ENCODE data around the gene GZMM.

GZMM gene

DNA sequence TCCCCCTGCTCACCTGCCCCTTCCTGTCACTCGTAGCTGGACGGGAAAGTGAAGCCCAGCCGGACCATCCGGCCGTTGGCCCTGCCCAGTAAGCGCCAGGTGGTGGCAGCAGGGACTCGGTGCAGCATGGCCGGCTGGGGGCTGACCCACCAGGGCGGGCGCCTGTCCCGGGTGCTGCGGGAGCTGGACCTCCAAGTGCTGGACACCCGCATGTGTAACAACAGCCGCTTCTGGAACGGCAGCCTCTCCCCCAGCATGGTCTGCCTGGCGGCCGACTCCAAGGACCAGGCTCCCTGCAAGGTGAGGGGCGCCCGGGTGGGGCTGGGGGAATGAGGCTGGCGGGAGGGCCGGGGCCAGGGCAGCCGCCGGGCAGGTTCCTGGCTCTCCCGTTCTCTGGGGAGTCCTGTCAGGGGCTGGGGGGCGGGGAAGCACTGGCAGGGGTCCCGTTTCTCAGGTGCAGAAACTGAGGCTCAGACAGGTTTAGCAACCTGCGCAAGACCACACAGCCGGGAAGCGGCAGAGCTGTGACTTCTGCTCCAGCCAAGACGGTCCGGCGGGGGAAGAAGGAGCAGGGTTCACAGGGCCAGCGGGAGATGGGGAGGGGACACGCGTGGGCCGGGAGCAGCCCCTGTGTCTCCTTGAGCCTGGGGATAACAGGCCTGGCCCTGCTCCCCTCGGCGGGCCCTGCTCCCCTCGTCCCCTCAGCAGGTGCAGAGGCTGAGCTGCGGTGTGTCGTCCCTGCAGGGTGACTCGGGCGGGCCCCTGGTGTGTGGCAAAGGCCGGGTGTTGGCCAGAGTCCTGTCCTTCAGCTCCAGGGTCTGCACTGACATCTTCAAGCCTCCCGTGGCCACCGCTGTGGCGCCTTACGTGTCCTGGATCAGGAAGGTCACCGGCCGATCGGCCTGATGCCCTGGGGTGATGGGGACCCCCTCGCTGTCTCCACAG lies 5.3 kb downstream of the GZMM start:
- Histone ChIP-seq H3K4me3 (ENCODE audit: low read length) (no peak overlapping the region), H3K36me3 (ENCODE audit: insufficient read depth, low read length) (no peaks in the 10 kb centered on the region), H3K4me1 (ENCODE audit: insufficient read depth, low read length) (peaks cover 4% of the 10 kb centered on the region), H3K9me3 (ENCODE audit: low read length) (no peaks in the 10 kb centered on the region), H2AFZ (ENCODE audit: low read depth, low read length) (no peak overlapping the region), H3K27me3 (ENCODE audit: insufficient read depth, low read length) (no peaks in the 10 kb centered on the region)

DNA sequence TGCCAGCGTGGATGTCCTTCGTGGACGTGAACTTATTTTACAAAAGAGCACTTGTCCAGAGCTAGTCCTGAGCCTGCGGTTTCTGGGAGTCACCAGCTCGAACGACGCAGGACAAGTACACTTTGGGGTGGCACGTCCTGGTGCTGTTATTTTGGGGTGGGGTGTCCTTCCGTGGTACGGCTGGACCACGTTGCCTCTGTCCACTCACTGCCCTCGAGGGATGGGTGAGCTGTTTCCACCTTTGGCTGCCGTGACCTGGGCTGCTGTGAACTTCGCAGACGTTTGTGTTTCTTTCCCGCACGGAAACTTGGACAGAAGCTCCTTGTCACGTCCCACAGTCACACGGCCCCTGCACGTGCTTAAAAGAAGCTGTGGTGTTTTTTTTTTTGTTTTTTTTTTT lies 11.0 kb downstream of the GZMM start:
- Histone ChIP-seq H3K36me3 (ENCODE audit: insufficient read depth, low read length) (no peaks in the 10 kb centered on the region), H3K9me3 (ENCODE audit: low read length) (no peaks in the 10 kb centered on the region), H3K4me3 (ENCODE audit: low read length) (no peak overlapping the region), H3K27me3 (ENCODE audit: insufficient read depth, low read length) (no peaks in the 10 kb centered on the region), H2AFZ (ENCODE audit: low read depth, low read length) (no peak overlapping the region), H3K4me1 (ENCODE audit: insufficient read depth, low read length) (peaks cover 4% of the 10 kb centered on the region)

DNA sequence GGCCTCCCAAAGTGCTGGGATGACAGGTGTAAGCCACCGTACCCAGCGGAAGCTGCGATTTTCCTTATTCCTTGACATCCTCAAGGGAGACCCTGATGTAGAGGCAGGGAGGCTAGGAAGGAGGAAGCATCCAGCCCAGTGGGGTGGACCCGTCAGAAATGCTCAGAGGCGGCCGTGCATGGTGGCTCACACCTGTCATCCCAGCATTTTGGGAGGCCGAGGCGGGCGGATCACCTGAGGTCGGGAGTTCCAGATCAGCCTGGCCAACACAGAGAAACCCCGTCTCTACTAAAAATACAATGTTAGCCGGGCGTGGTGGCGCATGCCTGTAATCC lies 11.6 kb downstream of the GZMM start:
- Histone ChIP-seq H3K4me3 (ENCODE audit: low read length) (no peak overlapping the region), H3K4me1 (ENCODE audit: insufficient read depth, low read length) (peaks cover 4% of the 10 kb centered on the region), H3K36me3 (ENCODE audit: insufficient read depth, low read length) (no peaks in the 10 kb centered on the region), H3K9me3 (ENCODE audit: low read length) (no peaks in the 10 kb centered on the region), H3K27me3 (ENCODE audit: insufficient read depth, low read length) (no peaks in the 10 kb centered on the region), H2AFZ (ENCODE audit: low read depth, low read length) (no peak overlapping the region)

DNA sequence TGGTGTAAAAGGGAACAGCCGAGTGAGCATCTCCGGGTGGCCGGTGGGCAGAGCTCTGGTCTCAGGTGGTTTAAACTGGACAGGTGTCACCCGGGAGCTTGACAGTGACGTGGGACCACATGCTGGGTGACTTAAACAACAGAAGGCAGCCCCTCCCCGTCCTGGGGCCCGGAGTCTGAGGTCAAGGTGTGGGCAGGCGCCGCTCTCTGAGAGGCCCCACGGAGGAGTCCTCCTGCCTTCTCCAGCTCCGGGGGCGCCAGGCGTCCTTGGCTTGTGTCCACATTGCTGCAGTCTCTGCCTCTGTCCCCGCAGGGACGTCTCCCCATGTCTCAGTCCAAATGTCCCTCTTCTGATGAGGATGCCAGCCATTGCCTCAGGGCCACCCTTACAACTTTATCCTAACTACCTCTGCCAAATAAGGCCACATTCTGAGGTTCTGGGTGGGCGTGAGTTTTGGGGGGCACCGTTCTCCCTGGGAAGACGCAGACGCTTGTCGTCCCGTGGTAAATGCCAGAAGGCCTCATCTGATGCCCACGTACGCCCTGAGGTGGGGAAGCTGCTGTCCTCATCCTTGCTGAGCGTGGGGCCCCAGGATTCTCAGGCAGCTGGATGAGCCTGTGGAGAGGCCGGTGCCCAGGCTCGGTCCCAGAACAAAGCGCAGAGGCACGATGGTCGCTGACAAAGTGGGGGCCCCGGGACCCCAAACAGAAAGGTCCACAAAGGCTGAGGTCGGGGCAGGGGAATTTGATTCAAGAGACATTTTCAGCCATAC lies 12.9 kb downstream of the GZMM start:
- no peak overlapping the region for H3K4me3 ChIP-seq (ENCODE audit: low read length)
- H3K36me3 ChIP-seq (ENCODE audit: insufficient read depth, low read length) = no peaks in the 10 kb centered on the region
- peaks cover 2% of the 10 kb centered on the region for H3K9me3 ChIP-seq (ENCODE audit: low read length)
- no peak overlapping the region for H2AFZ ChIP-seq (ENCODE audit: low read depth, low read length)
- no peaks in the 10 kb centered on the region for H3K27me3 ChIP-seq (ENCODE audit: insufficient read depth, low read length)
- no peaks in the 10 kb centered on the region for H3K4me1 ChIP-seq (ENCODE audit: insufficient read depth, low read length)

DNA sequence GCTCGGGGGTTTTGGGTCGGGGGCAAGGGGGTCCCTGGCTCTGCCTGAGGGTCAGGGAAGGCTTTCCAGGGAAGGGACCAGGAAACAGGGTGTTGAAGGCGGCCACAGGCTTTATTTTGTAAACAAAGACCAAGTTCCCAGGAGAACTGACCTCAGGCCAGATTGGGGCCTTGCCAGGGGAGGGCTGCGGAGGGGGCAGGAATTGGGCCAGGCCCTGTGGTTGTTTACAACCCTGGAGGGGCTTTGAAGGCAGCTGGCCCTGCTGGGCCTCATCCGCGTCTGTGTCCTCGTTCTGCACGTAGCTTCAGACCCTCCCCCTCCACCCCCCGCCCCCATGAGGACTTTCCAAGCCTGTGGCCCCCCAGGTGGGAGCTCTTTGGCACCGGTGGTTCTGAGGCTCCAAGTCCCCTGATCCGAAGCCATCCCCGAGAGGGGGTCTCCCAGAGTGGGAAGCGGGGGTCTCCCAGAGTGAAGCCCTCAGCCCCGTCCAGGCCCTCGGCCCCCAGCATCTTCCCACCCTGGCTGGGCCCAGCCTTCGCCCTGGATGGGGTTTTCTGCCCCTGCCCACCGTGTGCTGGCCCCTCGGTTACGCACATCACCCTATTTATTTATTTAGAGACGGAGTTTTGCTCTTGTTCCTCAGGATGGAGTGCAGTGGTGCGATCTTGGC lies 15.1 kb downstream of the GZMM start:
- Histone ChIP-seq H3K36me3 (ENCODE audit: insufficient read depth, low read length) (no peaks in the 10 kb centered on the region), H3K4me3 (ENCODE audit: low read length) (no peak overlapping the region), H2AFZ (ENCODE audit: low read depth, low read length) (no peak overlapping the region), H3K4me1 (ENCODE audit: insufficient read depth, low read length) (no peaks in the 10 kb centered on the region), H3K9me3 (ENCODE audit: low read length) (peaks cover 5% of the 10 kb centered on the region), H3K27me3 (ENCODE audit: insufficient read depth, low read length) (no peaks in the 10 kb centered on the region)

DNA sequence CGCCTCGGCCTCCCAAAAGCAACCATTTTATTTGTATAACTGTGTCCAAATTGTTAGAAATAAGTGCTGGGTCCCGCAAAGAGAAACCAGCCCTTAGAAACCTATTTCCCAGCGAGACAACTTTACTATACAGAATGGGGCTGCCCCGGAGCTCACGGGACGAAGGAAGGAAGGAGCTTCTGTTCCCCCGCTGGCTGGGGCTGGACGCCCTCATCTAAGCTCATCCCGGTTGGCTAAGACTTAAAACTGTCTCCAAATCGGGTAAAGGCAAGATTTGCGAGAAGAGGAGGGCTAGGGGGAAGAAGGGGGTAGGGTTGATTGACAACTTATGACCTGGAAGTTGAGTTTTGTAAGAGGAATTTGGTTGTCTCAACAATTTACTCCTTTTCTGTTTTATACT lies 16.3 kb downstream of the GZMM start:
- Histone ChIP-seq H3K27me3 (ENCODE audit: insufficient read depth, low read length) (no peaks in the 10 kb centered on the region), H3K4me3 (ENCODE audit: low read length) (no peak overlapping the region), H3K9me3 (ENCODE audit: low read length) (peaks cover 5% of the 10 kb centered on the region), H3K36me3 (ENCODE audit: insufficient read depth, low read length) (no peaks in the 10 kb centered on the region), H3K4me1 (ENCODE audit: insufficient read depth, low read length) (no peaks in the 10 kb centered on the region), H2AFZ (ENCODE audit: low read depth, low read length) (no peak overlapping the region)

DNA sequence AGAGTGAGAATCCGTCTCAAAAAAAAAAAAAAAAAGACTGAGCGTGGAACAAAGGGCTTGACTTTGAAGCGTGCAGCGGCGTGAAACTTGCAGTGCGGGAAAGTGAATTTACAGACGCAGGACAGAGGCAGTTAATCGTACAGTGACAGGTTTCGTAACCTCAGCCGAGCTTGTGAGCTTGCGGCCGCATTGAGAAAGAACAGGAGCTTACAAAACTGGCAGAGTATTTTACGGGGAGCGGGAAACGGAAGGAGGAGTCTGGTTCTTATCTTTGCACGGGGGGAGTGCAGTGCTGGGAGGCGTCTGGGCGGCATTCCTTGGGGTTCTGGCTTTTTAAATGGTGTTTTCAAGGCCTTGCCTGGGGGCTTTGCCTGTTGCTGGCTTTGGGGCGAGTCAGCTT lies 22.6 kb downstream of the GZMM start:
- Histone ChIP-seq H3K36me3 (ENCODE audit: insufficient read depth, low read length) (peaks cover 3% of the 10 kb centered on the region), H3K4me1 (ENCODE audit: insufficient read depth, low read length) (peaks cover 5% of the 10 kb centered on the region), H2AFZ (ENCODE audit: low read depth, low read length) (no peak overlapping the region), H3K4me3 (ENCODE audit: low read length) (no peak overlapping the region), H3K27me3 (ENCODE audit: insufficient read depth, low read length) (no peaks in the 10 kb centered on the region), H3K9me3 (ENCODE audit: low read length) (peaks cover 6% of the 10 kb centered on the region)

DNA sequence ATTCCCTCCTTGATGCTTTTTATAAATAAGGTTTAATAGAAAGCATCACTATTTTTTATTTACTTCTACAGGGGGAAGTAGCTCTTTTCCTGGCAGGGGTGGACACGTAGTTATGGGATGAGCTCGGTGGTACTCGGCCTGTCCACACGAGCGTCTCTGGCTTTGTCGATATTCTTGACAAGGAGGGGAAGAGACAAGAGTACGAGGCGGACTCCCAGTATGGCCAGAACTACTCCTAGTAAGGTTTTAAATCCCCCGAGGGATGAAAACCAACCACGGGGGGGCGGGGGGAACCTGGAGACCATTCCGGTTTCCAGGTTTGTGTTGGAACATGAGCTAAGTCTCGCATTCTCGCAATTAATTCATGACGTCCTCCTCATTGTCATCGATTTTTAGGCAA lies 23.0 kb downstream of the GZMM start:
- peaks cover 6% of the 10 kb centered on the region for H3K9me3 ChIP-seq (ENCODE audit: low read length)
- H3K27me3 ChIP-seq (ENCODE audit: insufficient read depth, low read length) = no peaks in the 10 kb centered on the region
- H3K4me1 ChIP-seq (ENCODE audit: insufficient read depth, low read length) = peaks cover 5% of the 10 kb centered on the region
- no peak overlapping the region for H2AFZ ChIP-seq (ENCODE audit: low read depth, low read length)
- peaks cover 3% of the 10 kb centered on the region for H3K36me3 ChIP-seq (ENCODE audit: insufficient read depth, low read length)
- no peak overlapping the region for H3K4me3 ChIP-seq (ENCODE audit: low read length)

DNA sequence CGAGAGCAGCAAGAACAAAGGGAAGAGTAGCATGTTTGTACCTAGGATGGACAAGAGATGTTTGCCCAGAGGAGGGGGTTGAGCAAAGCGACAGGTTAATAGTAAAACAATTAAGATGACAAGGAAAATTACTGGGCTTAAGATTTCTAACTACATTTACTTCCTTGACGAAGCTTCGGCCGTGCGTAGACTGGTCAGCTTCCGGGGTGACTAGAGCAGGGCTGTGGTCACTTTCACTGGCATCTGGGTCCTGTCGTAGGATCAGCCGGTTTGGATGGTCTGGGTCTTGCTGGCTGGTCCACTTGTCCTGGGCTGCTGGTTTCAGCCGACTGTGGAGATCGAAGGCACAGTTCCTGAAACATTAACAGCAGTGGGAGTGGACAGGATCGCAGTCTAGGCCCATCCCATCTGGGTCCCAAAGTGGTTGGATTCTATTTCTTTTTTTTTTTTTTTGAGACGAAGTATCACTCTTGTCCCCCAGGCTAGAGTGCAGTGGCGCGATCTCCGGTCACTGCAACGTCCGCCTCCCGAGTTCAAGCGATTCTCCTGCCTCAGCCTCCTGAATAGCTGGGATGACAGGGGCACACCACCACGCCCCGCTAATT lies 23.5 kb downstream of the GZMM start:
- Histone ChIP-seq H3K9me3 (ENCODE audit: low read length) (peaks cover 6% of the 10 kb centered on the region), H3K27me3 (ENCODE audit: insufficient read depth, low read length) (no peaks in the 10 kb centered on the region), H2AFZ (ENCODE audit: low read depth, low read length) (no peak overlapping the region), H3K4me3 (ENCODE audit: low read length) (no peak overlapping the region), H3K4me1 (ENCODE audit: insufficient read depth, low read length) (peaks cover 5% of the 10 kb centered on the region), H3K36me3 (ENCODE audit: insufficient read depth, low read length) (peaks cover 3% of the 10 kb centered on the region)

DNA sequence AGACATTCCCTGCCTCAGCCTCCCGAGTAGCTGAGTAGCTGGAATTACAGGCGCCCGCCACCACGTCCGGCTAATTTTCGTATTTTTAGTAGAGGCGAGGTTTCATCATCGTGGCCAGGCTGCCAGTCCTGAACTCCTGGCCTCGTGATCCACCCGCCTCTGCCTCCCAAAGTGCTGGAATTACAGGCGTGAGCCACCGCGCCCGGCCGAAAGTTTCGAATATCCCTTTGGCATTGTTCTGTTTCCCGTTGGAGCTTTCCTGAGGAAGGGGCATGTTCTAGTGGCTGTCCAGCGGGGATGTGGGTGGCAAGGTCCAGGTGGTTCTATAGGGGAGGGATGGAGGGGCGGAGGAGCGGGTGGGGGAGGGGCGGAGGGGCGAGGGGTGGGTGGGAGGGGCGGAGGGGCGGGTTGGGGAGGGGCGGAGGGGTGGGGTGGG lies 26.4 kb downstream of the GZMM start:
- peaks cover 2% of the 10 kb centered on the region for H3K9me3 ChIP-seq (ENCODE audit: low read length)
- H3K4me3 ChIP-seq (ENCODE audit: low read length) = no peak overlapping the region
- H3K27me3 ChIP-seq (ENCODE audit: insufficient read depth, low read length) = no peaks in the 10 kb centered on the region
- H3K4me1 ChIP-seq (ENCODE audit: insufficient read depth, low read length) = peaks cover 20% of the 10 kb centered on the region
- peaks cover 3% of the 10 kb centered on the region for H3K36me3 ChIP-seq (ENCODE audit: insufficient read depth, low read length)
- no peak overlapping the region for H2AFZ ChIP-seq (ENCODE audit: low read depth, low read length)

DNA sequence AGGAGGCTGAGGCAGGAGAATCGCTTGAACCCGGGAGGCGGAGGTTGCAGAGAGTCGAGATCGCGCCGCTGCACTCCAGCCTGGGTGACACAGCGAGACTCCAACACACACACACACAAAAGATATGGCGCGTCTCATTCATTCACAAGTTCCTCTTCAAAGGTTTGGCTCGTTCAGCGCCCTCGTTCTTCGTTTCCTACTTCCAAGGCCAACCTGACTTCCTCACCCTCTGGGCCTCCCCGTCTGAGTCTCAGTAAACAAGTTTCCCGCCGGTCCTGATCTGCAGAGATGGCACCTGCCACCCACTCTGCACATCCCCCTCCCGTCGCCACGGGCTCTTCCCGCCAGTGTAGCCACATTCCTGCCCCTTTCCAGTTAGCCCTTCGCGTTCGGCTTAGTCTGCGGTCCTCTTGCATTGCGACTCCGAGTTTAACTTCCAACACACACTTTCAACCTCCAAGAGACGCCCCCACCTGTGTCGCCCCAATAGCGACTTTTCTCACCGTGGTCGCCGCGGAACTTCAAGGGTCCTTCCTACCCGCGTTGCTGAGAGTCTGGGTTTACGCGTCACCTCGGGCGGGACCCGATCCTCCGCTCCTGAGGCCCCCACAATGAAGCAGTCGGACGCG lies 27.2 kb downstream of the GZMM start:
- peaks cover 25% of the 10 kb centered on the region for H3K4me1 ChIP-seq (ENCODE audit: insufficient read depth, low read length)
- H2AFZ ChIP-seq (ENCODE audit: low read depth, low read length) = peak overlapping the region; percentile 6
- H3K36me3 ChIP-seq (ENCODE audit: insufficient read depth, low read length) = peaks cover 6% of the 10 kb centered on the region
- peak overlapping the region; percentile 62 for H3K4me3 ChIP-seq (ENCODE audit: low read length)
- H3K27me3 ChIP-seq (ENCODE audit: insufficient read depth, low read length) = no peaks in the 10 kb centered on the region
- peaks cover 2% of the 10 kb centered on the region for H3K9me3 ChIP-seq (ENCODE audit: low read length)

DNA sequence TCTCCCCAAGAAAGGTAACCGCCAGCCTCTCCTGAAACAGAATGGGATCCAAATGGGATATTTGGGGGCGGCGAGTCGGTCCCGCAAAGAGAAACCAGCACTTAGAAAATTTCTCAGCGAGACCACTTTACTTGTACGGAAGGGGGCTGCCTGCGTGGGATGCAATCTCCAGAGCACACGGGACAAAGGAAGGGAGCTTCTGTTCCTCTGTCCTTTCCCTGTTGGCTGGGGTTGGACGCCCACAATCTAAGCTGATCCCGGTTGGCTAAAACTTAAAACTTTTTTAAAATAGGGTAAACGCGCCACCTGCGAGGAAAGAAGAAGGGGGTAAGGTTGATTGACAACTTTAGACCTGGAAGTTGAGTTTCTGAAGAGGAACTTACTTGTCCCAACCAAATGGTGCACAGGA lies 27.7 kb downstream of the GZMM start:
- Histone ChIP-seq H3K9me3 (ENCODE audit: low read length) (peaks cover 2% of the 10 kb centered on the region), H3K4me3 (ENCODE audit: low read length) (peak overlapping the region; percentile 62), H2AFZ (ENCODE audit: low read depth, low read length) (peak overlapping the region; percentile 6), H3K27me3 (ENCODE audit: insufficient read depth, low read length) (no peaks in the 10 kb centered on the region), H3K4me1 (ENCODE audit: insufficient read depth, low read length) (peaks cover 25% of the 10 kb centered on the region), H3K36me3 (ENCODE audit: insufficient read depth, low read length) (peaks cover 5% of the 10 kb centered on the region)
